Fibroblast of lung (primary cell): ENCODE data around the gene RANBP3.

ENCODE experiments used
- CTCF ChIP-seq, 2 donors: IDR thresholded peaks in 1 of 2; conservative IDR thresholded peaks in 1 of 2; 1 replicate in 1 of 2; 2 replicates in 1 of 2; pipeline ENCODE4 v1.5.1; 2011 to 2012; ENCODE audit warnings: low read length in 2 of 2, control low read depth in 1 of 2, inconsistent platforms in 1 of 2, low read depth in 1 of 2, mild to moderate bottlenecking in 1 of 2
- EZH2 ChIP-seq: IDR thresholded peaks from 2 replicates; pipeline ENCODE4 v1.5.1; 2012; ENCODE audit warnings: low read length, control low read depth, mild to moderate bottlenecking; ENCODE audit errors: missing control alignments

GRCh38 chr19:5997371-5997770, 19.4 kb upstream of the RANBP3 start:
- TF ChIP-seq CTCF (conservative IDR thresholded peaks at IDR 0.05 in 1 of 2, IDR thresholded peaks at IDR 0.05 in 1 of 2; ENCODE audit: low read depth in 1 of 2, low read length in 2 of 2) (no peak), EZH2 (no peak)
